Measurements from ENCODE around the gene PGK1.
"Not testable (repeated sequence)": the region's sequence is repeated elsewhere in the genome, so short reads cannot be mapped to it uniquely, and the experiment has no call there.

PGK1 gene

DNA sequence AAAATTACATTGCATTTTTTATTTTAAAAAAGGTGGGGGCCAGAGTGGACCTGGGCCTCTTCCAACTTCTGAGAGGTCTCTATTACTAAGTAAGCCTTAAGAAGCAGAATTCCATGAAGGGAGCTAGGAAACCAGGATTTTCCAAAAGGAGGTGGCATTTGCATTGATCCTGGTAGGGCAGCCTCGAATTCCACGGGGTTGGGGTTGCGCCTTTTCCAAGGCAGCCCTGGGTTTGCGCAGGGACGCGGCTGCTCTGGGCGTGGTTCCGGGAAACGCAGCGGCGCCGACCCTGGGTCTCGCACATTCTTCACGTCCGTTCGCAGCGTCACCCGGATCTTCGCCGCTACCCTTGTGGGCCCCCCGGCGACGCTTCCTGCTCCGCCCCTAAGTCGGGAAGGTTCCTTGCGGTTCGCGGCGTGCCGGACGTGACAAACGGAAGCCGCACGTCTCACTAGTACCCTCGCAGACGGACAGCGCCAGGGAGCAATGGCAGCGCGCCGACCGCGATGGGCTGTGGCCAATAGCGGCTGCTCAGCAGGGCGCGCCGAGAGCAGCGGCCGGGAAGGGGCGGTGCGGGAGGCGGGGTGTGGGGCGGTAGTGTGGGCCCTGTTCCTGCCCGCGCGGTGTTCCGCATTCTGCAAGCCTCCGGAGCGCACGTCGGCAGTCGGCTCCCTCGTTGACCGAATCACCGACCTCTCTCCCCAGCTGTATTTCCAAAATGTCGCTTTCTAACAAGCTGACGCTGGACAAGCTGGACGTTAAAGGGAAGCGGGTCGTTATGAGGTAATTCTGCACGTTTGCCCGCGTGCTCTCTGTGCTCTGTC, at the start of gene PGK1:
TSS of gene PGK1 (plus strand) at position 626 of the 824 bp plus-strand sequence. CDS start at position 719, 93 bp downstream.
- DNase-seq: peak; percentile 97

DNA sequence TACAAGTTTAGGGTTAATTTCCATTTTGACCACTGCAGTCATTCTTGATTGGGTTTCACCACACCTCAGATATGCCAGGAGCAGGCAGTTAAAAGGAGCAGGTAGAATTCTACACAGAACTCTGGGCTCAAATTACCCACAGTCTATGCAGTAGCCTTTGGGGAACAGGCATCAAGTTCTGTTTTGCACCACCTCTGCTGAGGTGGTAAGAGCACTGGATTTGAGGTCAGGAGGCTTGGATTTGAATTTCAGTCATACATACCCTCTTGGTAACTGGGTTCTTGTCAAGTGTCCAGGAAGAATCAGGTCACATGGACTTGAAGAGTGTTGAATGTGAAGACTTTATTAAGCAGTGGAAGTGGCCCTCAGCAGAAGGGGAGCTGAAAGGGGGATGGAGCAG, 40.4 kb upstream of the PGK1 start:
- no peak for DNase-seq

DNA sequence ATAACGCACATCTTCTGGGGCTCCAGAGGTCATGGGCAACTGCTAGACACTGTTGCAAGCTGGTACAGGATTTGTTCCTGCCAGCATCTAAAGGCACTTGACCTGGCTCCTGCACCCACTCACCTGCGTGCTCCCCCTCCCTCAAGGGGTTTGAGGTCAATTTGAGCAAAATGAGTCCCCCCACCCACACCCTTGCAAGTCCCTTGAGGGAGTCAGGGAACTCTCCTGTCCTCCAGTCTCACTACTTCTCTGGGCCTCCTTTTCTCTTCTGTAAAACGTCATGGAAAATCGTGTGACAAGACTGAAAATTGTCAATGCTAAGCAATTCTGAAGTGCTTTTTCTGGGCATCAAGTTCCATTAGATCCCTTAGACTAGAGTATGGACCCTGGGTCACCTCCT, 39.9 kb upstream of the PGK1 start:
- no peak for DNase-seq

DNA sequence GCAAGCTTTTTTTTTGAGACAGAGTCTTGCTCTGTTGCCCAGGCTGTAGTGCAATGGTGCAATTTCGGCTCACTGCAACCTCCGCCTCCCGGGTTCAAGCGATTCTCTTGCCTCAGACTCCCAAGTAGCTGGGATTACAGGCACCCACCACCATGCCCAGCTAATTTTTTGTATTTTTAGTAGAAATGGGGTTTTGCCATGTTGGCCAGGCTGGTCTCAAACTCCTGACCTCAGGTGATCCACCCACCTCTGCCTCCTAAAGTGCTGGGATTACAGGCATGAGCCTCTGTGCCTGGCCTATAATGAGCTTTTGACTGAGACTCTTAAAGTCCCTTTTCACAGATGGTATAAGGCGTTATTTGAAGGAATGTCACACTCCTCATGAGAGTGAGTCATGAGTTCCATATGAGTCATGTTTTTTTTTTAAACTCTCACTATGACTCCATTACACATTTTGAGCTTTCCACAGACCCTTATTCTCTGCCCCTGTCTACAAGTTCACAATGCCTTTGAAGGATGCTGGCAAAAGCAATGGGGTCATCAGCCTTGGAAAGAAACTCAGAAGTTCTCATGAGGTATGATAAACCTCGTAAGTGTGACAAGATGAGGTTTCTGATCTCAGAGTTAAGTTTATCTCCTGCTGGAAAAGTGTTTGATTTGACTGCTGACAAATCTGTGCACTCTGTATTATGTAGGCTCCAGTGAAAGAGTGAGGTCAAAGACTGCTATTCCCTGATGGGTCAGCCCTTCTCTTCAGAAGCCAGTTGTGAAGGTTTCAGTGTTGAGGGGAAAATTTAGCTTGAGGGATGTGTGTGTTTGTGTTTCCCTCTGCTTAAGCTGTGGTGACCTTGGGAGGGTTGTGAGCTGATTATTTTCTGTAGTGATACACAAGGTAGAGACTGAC, 39.1 kb upstream of the PGK1 start:
- DNase-seq: peak; percentile 59

DNA sequence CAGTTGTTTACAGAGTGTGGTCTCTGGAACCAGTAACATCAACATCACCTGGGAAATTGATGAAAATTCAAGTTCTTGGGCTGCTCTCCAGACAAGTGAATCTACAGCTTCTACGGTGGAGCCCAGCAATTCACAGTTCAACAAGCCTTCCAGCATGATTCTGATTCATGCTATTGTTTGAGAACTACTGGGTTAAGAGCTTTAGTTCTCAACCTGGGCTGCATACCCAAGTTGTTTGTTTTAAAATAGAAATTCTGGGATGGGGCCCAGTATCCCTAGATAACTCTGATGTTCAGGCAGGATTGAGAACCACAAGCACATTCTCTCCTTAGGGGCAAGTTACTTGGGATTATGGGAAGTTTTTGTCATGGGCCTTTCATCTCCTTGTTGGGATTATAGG, 37.9 kb upstream of the PGK1 start:
- no peak for DNase-seq

DNA sequence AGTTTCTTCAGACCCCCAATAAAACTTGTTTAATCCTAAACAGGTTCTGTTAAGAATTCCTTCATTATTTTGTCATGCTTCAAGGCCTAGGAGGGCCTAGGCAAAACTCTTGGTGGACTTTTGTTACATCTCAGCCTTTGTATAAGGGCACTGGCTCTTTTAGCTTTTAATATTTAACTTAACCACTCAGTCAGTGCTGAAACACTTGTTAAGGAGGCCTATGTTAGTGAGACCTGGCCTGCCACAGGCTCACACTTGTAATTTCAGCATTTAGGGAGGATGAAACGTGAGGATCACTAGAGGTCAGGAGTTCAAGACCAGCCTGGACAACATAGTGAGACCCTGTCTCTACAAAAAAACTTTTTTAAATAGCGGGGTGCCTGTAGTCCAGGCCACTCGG, 32.7 kb upstream of the PGK1 start:
- no peak for DNase-seq

DNA sequence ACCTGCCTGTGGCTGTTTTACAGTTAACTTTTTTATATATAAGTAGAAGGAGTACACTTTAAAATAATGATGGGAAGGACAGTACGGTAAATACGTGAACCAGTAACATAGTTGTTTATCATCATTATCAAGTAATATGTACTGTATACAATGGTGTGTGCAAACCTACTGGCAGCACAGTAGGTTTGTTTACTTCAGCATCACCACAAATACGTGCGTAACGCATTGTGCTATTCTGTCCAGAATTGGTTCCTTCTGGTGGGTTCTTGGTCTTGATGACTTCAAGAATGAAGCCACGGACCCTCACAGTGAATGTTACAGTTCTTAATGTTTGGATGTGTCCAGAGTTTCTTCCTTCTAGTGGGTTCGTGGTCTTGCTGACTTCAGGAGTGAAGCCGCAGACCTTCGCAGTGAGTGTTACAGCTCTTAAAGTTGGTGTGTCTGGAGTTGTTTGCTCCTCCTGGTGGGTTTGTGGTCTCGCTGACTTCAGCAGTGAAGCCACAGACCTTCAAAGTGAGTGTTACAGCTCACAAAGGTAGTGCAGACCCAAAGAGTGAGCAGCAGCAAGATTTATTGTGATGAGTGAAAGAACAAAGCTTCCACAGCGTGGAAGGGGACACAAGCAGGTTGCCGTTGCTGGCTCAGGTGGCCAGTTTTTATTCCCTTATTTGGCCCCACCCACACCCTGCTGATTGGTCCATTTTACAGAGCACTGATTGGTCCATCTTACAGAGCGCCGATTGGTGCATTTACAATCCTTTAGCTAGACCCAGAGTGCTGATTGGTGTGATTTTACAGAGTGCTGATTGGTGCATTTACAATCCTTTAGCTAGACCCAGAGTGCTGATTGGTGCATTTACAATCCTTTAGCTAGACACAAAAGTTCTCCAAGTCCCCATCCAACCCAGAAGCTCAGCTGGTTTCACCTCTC, 30.6 kb upstream of the PGK1 start:
- not testable (repeated sequence) for DNase-seq

DNA sequence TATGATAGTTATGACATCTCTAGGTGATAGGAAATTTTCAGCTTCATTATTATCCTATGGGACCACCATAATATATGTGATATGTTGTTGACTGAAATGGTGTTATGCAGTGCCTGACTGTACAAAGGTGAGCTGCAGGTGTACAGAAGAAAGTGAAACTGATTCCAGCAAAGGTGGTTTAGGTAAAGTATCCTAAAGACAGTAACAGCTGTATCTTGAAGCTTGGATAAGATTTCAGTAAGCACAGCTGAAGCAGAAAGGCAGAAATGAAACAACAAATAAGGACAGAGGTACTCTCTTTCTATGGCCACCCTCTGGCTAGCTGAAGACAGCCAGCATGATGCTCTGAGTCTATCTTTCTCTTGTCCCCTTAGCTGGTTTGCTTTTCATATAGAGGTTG, 30.0 kb upstream of the PGK1 start:
- no peak for DNase-seq

DNA sequence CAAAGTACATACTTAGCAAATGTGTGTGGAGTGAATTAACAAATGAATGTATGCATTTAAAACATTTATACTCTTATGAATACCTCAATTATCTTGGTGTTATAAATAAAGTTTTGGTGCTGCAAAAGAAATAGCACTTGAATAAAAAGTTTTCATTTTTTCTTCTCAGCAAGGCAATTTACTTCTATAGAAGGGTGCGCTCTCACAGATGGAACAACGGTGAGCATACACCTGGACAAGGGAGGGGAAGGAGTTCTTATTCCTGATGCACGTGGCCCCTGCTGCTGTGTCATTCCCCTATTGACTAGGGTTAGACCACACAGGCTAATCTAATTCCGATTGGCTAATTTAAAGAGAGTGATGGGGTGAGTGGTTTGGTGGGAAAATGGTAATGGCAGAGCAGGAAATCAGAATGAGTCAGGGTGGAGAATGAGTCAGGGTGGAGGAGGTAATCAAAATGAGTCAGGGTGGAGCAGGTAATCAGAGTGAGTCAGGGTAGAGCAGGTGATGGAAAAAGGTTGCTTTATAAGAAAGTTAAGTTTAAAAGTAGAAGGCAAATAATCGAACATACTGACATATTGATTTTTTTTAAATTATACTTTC, 28.2 kb upstream of the PGK1 start:
- no peak for DNase-seq

DNA sequence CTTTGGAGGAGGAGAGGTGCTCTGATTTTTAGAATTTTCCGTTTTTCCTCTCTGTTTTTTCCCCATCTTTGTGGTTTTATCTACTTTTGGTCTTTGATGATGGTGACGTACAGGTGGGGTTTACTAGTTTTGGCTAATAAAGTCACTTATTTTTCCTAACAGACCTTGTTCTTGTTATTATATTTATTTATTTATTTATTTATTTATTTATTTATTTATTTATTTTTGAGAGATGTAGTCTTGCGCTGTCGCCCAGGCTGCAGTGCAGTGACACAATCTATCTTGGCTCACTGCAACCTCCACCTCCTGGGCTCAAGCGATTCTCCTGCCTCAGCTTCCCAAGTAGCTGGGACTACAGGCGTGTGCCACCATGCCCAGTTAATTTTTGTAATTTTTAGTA, 22.6 kb upstream of the PGK1 start:
- DNase-seq: not testable (repeated sequence)

DNA sequence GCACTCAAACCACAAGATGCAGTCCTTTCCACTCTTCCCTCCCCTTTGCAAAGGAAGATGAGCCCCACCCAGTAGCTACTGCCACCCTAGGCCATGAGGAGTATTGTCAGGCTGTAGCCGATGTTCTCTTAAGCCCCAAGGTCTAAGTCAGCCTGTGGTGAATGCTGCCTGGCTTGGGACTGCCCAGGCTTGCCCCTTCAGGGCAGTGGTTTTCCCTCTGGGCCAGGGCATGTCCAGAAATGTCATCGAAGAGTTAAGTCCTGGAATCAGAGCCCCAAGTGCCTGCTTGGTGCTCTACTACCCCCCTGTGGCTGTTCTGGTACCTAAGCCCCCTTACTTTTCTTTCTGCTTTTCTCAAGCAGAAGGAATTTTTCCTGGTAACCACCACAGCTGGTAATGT, 11.8 kb upstream of the PGK1 start:
- DNase-seq: no peak

DNA sequence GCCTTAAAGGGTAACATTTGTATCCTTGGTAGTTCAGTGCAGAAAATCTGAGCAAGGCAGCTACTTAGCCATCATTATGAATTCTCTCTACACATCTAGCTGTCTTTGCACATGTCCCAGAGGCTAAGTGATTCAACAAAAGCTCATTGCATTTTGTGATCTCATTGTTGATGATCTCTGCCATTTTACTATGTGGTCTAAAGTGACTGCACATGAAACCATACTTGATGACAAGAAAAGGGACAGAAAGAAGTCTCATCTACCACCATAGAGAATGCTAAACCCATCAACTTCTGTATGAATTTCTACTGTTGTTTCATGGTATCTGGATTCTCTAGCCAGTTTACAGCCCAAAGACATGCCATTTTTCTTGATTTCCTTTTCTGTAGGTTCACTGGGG, 5.9 kb upstream of the PGK1 start:
- DNase-seq: no peak

DNA sequence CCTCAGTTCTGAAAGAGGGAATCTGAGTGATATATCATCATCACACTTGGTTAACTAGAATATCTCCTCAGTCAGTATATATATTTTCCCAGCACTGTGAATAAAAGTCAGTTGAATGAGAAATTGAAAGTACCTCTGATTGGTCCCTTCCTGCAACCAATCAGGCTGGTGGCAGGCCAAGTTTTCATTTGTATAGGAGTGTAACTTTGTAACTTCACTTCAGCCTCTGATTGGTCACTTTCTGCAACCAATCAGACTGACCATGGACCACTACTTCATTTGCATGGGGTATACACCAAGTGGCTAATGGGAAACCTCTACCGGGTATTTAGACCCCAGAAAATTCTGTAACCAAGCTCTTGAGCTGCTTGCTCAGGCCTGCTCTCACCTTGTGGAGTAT, 2.0 kb upstream of the PGK1 start:
- DNase-seq: no peak

DNA sequence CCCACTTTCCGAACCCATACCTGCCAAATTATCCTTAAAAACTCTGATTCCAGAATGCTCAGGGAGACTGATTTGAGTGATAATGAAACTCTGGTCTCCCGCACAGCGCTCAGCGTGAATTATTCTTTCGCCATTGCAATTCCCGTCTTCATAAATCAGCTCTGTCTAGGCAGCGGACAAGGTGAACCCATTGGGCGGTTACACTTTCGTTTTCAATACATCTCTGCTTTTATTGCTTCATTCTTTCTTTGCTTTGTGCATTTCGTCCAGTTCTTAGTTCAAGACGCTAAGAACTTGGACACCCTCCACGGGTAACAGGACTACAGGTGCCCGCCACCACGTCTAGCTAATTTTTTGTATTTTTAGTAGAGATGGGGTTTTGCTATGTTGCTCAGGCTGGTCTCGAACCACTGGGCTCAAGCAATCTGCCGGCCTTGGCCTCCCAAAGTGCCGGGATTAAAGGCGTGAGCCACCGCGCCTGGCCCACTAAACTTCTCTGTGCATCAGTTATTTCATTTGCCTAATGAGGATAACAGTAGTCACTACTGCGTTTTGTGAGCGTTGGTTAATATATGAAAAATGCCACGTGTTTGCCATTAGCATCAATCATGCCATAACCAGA, 936 bp upstream of the PGK1 start:
- DNase-seq: no peak

DNA sequence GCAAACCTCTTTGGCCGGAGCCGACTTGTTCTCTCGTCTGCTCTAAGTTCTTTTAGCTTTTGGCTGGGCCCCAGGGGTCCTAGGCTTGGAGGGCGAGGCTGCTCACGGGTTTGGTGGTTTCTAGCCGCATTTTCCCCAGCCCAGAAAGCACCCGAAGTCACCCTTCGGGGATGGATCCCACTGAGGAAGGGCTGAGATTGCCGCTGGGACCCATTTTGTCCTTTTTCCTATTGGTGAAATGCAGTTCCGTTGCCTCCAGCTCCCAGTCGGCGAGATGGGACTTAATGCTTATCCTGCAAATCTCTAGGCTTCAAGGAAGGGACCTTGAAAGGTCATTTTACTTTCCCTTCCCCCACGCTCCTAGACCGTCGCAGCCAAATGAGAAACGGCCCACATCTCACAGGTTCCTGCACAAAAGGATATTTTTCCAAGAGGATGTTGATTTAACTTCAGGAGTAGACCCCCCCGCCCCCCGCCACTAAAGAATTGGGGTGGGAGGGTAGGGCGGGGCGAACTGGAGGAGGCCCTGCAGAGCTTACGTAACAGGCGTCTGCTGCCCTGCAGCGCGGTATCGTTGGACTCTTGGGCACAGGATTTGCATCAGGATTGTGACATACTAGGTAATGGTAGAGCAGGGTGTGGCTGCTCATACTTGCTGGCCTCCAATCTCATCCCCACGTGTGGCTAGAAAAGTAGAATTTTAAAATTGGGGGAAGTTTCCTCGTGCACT, 564 bp downstream of the PGK1 start:
- peak; percentile 78 for DNase-seq

DNA sequence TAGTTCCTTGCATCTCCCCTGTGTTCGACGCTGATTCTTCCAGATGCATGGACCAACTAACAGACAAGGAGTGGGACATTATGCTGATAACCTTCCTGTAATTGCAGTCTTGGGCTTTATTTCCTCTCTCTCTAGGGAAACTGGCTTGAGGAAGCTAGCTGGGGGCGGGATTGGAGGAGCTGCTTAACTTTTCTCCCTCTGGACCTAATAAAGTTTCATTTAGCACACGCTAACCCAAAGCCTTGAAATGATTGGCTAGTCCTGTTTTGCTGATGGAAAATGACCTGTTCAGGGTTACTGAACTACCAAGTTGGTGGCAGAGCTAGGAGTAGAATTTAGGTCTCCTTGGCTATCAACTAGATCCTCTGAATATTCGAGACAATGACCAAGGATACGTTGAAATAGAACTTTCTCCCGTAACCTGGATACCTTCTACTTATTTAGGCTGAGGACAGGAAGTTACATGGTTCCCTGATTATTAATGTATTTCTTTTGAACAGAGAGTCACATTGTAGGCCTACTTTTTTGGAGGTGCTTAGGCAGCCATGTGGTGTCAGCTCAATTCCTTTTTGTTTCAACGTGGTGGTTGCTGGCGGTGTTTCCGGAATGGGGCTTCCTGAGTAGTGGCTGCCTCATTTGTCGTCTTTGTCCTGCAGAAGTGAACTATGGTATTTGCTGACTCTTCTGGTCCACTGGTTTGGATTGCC, 2.0 kb downstream of the PGK1 start:
- DNase-seq: peak; percentile 17

DNA sequence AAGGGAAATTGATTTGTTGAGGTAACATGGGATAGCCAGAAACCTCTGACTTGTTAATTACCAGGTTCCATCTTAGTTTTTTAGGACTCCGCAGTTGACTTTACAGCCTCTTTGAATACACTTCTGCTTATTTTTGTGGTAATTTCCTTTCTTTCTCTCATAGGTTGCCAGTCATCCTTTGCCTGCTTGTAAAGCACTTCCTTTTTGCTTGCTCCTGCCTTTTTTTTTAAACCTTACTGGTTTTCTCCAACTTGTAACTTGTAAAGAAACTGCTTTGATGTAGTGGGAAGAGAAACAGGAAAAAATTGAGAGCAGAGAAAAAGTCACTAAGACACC, 2.6 kb downstream of the PGK1 start:
- DNase-seq: peak; percentile 34

DNA sequence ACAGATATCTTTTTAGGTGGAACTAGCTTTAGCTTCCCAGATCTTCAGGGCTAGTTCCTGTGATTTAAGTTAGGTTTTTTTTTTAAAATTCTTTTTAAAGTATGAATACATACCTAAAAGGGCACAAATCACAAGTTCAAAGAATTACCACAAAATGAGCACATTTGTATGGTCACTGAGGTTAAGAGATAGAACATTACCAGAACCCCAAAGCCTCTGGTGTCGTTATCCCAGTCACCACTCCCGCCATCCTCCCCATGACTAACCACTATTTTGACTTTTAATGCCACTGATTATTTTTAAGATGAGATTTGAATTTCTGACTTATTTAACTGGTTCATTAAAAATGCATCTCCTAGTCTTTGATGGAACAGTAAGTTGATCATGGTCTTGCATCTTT, 5.4 kb downstream of the PGK1 start:
- no peak for DNase-seq

DNA sequence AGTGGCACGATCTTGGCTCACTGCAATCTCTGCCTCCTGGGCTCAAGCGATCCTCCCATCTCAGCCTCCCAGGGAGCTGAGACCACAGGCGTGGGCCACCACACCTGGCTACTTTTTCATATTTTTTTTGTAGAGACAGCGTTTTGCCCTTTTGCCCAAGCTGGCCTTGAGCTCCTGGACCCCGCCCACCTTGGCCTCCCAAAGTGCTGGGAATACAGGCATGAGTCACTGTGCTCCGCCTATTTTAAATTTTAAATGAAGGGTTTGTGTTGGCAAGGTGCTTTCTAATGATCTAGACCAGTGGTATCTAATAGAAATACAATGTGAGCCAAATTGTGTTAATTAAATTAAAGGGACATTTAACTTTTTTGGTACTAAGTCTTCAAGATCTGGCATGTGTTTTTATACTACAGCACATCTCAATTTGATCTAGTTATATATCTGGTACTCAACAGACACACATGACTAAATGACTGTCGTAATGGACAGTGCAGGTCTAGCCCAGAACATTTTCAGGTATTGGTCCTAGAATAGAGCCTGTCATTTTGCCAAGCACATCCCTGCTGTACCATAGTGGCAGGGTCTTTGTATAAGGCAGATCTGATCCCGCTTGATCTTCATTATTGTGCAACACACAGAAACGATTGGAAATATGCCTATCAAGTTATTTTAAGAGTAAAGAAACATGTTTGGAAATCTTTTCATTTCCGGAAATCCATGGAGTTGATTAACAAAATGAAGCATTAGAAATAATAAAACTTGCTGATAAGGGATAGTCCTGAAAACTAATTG, 7.3 kb downstream of the PGK1 start:
- DNase-seq: no peak

DNA sequence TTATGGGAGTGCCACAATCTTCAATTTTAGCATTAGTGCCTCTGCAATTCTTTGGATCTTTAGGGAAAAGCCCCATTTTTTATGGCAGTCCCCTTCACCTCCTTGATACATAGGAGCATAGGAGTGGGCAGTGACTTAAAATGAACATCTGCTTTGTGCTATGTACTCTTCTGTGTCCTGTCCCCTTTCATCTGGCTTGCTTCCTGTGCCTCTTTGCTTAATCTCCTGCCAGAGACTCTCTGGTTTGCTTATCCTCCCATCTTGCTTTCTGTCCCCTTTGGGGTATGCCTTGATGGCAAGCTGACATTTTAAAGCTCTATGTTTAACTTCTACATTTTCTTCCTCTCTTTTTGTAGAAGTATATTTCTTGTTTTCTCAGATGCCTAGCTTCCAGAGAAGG, 12.3 kb downstream of the PGK1 start:
- no peak for DNase-seq

Data from suppressor macrophage treated with lipopolysaccharide for 4 hours (primary cell).